ENCODE measurements around the gene DAZL.

Gene DAZL

DNA sequence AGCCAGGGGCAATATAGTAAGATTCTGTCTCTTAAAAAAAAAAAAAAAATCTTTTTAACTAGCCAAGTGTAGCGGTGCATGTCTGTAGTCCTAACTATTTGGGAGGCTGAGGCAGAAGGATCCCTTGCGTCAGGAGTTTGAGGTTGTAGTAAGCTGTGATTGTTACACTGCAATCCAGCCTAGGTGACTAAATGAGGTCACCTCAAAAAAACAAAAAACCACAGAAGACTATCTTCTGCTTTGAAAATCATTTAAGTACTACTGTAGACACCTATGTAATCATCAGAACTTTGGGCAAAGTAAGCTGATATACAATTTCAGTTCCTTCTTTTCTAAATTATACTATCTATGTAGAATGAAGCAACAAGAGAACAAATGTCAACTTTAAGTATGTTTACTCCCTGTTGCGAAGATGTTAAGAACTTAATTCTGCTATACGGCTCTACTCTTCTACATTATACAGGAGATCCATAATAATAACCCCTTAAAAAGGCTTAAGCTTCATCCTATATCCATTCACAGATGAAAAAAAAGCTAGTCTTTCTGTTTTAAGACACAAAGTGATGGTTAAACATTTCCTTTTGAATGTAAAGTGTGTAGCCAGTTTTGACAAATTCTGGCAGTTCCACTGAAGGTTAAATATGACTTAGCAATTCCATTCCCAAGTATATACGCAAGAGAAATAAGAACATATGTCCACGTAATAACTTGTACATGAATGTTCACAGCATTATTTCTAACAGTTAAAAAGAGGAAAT, 15.2 kb downstream of the DAZL start:
- Histone ChIP-seq H3K36me3 (ENCODE audit: control insufficient read depth, insufficient read depth, low read length) (no peaks in the 10 kb centered on the region), H3K4me3 (replicated peaks; ENCODE audit: low read depth, low read length) (no peak overlapping the region), H3K27me3 (replicated peaks; ENCODE audit: control insufficient read depth, insufficient read depth, low read length) (no peaks in the 10 kb centered on the region)
- peak; percentile 57 for DNase-seq (ENCODE audit: extremely low read depth, insufficient read length)
- TF ChIP-seq CTCF (IDR thresholded peaks at IDR 0.05; ENCODE audit: insufficient read depth, low read length, poor library complexity, severe bottlenecking), result no peak

DNA sequence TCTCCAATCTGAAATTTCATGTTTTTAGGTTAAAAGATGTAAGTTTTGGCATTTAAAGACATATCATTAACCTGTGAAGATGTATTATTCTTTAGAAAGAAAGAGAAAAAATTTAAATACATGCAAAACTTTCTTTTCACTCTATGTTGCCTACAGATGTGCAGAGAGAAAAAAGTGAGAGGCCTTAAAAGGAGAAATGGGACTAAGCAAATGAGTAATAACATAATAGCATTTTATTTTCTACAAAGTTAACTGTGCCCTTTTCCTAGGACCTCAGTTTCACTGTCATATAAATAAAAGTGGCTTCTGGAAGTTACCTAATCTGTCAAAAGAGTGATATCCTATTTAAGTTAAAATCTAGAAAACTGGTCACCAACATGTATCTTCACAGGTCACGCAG, 16.1 kb downstream of the DAZL start:
- no peak for DNase-seq (ENCODE audit: extremely low read depth, insufficient read length)
- Histone ChIP-seq H3K27me3 (replicated peaks; ENCODE audit: control insufficient read depth, insufficient read depth, low read length) (no peaks in the 10 kb centered on the region), H3K36me3 (ENCODE audit: control insufficient read depth, insufficient read depth, low read length) (no peaks in the 10 kb centered on the region), H3K4me3 (replicated peaks; ENCODE audit: low read depth, low read length) (no peak overlapping the region)
- TF ChIP-seq CTCF (IDR thresholded peaks at IDR 0.05; ENCODE audit: insufficient read depth, low read length, poor library complexity, severe bottlenecking), result no peak

- Histone ChIP-seq H3K27me3 (replicated peaks; ENCODE audit: control insufficient read depth, insufficient read depth, low read length) (no peaks in the 10 kb centered on the region), H3K36me3 (ENCODE audit: control insufficient read depth, insufficient read depth, low read length) (no peaks in the 10 kb centered on the region), H3K4me3 (replicated peaks; ENCODE audit: low read depth, low read length) (no peak overlapping the region)
- no peak for DNase-seq (ENCODE audit: extremely low read depth, insufficient read length)
- TF ChIP-seq CTCF (IDR thresholded peaks at IDR 0.05; ENCODE audit: insufficient read depth, low read length, poor library complexity, severe bottlenecking), result no peak
Observed at GRCh38 chr3:16587681-16588060, 17.6 kb downstream of the DAZL start.

- TF ChIP-seq CTCF (IDR thresholded peaks at IDR 0.05; ENCODE audit: insufficient read depth, low read length, poor library complexity, severe bottlenecking), result no peak
- no peaks in the 10 kb centered on the region for H3K36me3 ChIP-seq (ENCODE audit: control insufficient read depth, insufficient read depth, low read length)
- no peak for DNase-seq (ENCODE audit: extremely low read depth, insufficient read length)
- no peak overlapping the region for H3K4me3 ChIP-seq (replicated peaks; ENCODE audit: low read depth, low read length)
- no peaks in the 10 kb centered on the region for H3K27me3 ChIP-seq (replicated peaks; ENCODE audit: control insufficient read depth, insufficient read depth, low read length)
Observed at GRCh38 chr3:16587047-16587680, 18.1 kb downstream of the DAZL start.

- no peaks in the 10 kb centered on the region for H3K27me3 ChIP-seq (replicated peaks; ENCODE audit: control insufficient read depth, insufficient read depth, low read length)
- TF ChIP-seq CTCF (IDR thresholded peaks at IDR 0.05; ENCODE audit: insufficient read depth, low read length, poor library complexity, severe bottlenecking), result no peak
- DNase-seq (ENCODE audit: extremely low read depth, insufficient read length), result no peak
- H3K36me3 ChIP-seq (ENCODE audit: control insufficient read depth, insufficient read depth, low read length), result no peaks in the 10 kb centered on the region
- no peak overlapping the region for H3K4me3 ChIP-seq (replicated peaks; ENCODE audit: low read depth, low read length)
Observed at GRCh38 chr3:16584880-16585279, 20.3 kb downstream of the DAZL start.
